Heart right ventricle (tissue), 16 donors: ENCODE data around the gene CCDC138. TPM values are rescaled to one million over a fixed set of nuclear protein-coding genes. Genes with fewer than 3 reads are reported as not detected.

Experiments
- ATAC-seq, 8 donors: fragments of 200-7000 bp; cut with Tn5 transposase; one replicate each; pipeline ENCODE4 v1.9.1; 2020; ENCODE audit warnings: mild to moderate bottlenecking in 8 of 8, moderate library complexity in 8 of 8, moderate number of reproducible peaks in 1 of 8
- DNase-seq, 2 donors: peaks; one replicate each; pipeline ENCODE4 v3.0.0-alpha.2; 2020
- H3K27ac ChIP-seq, 10 donors: fragments of 200-600 bp; sonication (generic) in 2 of 10; one replicate each; pipeline versions ENCODE4 v1.5.0 to v1.8.0; 2020 to 2022; ENCODE audit warnings: mild to moderate bottlenecking in 3 of 10
- H3K27me3 ChIP-seq, 7 donors: fragments of 200-600 bp; one replicate each; pipeline ENCODE4 v1.8.0; 2021 to 2022; ENCODE audit warnings: mild to moderate bottlenecking in 2 of 7
- H3K36me3 ChIP-seq, 9 donors: fragments of 200-600 bp; sonication (generic) in 1 of 9; one replicate each; pipeline versions ENCODE4 v1.5.0 to v1.8.0; 2020 to 2022; ENCODE audit warnings: mild to moderate bottlenecking in 2 of 9
- H3K4me1 ChIP-seq, 9 donors: fragments of 200-600 bp; sonication (generic) in 1 of 9; one replicate each; pipeline versions ENCODE4 v1.5.0 to v1.8.0; 2020 to 2022; ENCODE audit warnings: mild to moderate bottlenecking in 4 of 9
- H3K4me3 ChIP-seq, 10 donors: fragments of 200-600 bp; sonication (generic) in 2 of 10; one replicate each; pipeline versions ENCODE4 v1.5.0 to v1.8.0; 2020 to 2022; ENCODE audit warnings: mild to moderate bottlenecking in 7 of 10, moderate library complexity in 2 of 10
- H3K9me3 ChIP-seq, 11 donors: fragments of 200-600 bp in 10 of 11; sonication (generic) in 2 of 11; one replicate each; pipeline versions ENCODE4 v1.5.0 to v1.8.0; 2013 to 2022; ENCODE audit warnings: mild to moderate bottlenecking in 2 of 11, control low read depth in 1 of 11, moderate library complexity in 1 of 11
- WGBS, 2 donors: extraction: QIAGEN DNeasy Blood & Tissue Kit; methylation state at CpG; one replicate each; pipeline ENCODE4 v1.1.7; 2013; ENCODE audit warnings: inconsistent platforms in 1 of 2; 5-methylcytosine and 5-hydroxymethylcytosine counted together
- intact Hi-C, 10 donors: fragments of 100-400 bp; cut with DNase I; formaldehyde crosslinking; loops; one replicate each; pipeline versions ENCODE4 v1.11.1 to v1.14.2; 2022
- polyA plus RNA-seq, 2 donors: library from polyadenylated mRNA; stranded (reverse); fragments of 200-250 nt; gene quantifications; one replicate each; pipeline ENCODE4 v1.2.3, GENCODE V29; 2013
- total RNA-seq, 10 donors: library from RNA; stranded (reverse); fragmentation: NEBNext Ultra II Directional in 3 of 10; extraction: Animal tissue kit (Norgen Biotek cat#: 25700) in 3 of 10; gene quantifications; one replicate each; pipeline versions ENCODE4 v1.2.1 to v1.2.4, GENCODE V29; 2021 to 2023
- TF ChIP-seq, protein P1 (sequence below), 9 donors: fragments of 200-600 bp; sonication (generic) in 2 of 9; IDR thresholded peaks; one replicate each; pipeline versions ENCODE4 v1.5.0 to v1.8.0; 2021 to 2022; ENCODE audit warnings: antibody characterized with exemption in 9 of 9, mild to moderate bottlenecking in 5 of 9, moderate library complexity in 1 of 9
- donor health status: Arrhythmogenic right ventricular cardiomyopathy.
- donor health status: ischemic (EF 13 %, LVEDD 7.1; RV severe dilation, severe dysfunction).
- donor health status: healthy with polysubstance abuse.
- donor health status: DM: no; HTN: yes; CAD: no.
- donor health status: DM: no; HTN: no; CAD: no.
- donor health status: ischemic (EF 25% LVEDD 6.9; RV normal size, moderate dysfunction).
- donor health status: ischemic (EF 25% LVEDD 5.7; RV mildly dilated, moderate dysfunction).
- donor health status: healthy.
- donor health status: DM: yes; HTN: yes; CAD: no.
- donor health status: Ischemic cardiomyopathy.
- donor health status: ischemic (EF 35%, LVEDD 5.7; RV mildly dilated, moderate dysfunction).
- donor health status: nonischemic (EF 11% LVEDD 7.7; RV severe dilation, severe dysfunction).
- donor health status: DM: yes; HTN: yes; CAD: no.
- donor health status: PGD.
- donor health status: ischemic (EF 29% LVEDD 5.4; RV normal size, mild dysfunction).
- donor health status: nonischemic (EF 23%, LVEDD 6.1; RV moderate dilation, normal function).

Gene CCDC138
- total and polyA plus RNA-seq, 12 donors = 0.44 to 1.8 (median 0.99) TPM

DNA sequence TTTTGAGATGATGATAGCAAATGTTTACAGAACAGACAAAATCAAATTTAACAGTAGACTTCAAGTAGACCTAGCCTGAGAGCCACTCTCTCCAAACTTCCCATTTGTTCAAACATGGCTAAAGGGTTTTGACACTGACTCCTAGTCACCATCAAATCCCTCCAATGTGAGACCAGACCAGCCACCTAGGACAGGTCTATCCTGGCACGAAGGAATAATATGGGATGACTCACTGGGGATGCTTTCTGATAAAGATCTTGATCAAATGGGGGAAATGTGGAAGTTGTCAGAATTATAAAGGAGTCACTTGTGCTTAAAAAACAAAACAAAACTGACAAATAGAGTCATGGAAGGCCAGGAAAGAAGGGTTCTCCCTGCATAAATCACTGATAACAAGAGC lies 106.7 kb downstream of the CCDC138 start:
- H3K27me3 ChIP-seq = peaks cover 0 to 8% (median 0%) of the 10 kb centered on the region in 7 donors
- intact Hi-C loops = no loop called here
- H3K4me1 ChIP-seq = no peaks in the 10 kb centered on the region
- H3K27ac ChIP-seq = no peak overlapping the region
- DNase-seq (no peak), ATAC-seq (no peak)
- 82 to 88% methylated on average over 1 of the region's 1 CpG for WGBS, 2 donors
- H3K9me3 ChIP-seq = peaks cover 0 to 33% (median 10%) of the 10 kb centered on the region in 11 donors
- H3K36me3 ChIP-seq = no peaks in the 10 kb centered on the region
- H3K4me3 ChIP-seq = no peak overlapping the region
- TF ChIP-seq, protein P1, sequence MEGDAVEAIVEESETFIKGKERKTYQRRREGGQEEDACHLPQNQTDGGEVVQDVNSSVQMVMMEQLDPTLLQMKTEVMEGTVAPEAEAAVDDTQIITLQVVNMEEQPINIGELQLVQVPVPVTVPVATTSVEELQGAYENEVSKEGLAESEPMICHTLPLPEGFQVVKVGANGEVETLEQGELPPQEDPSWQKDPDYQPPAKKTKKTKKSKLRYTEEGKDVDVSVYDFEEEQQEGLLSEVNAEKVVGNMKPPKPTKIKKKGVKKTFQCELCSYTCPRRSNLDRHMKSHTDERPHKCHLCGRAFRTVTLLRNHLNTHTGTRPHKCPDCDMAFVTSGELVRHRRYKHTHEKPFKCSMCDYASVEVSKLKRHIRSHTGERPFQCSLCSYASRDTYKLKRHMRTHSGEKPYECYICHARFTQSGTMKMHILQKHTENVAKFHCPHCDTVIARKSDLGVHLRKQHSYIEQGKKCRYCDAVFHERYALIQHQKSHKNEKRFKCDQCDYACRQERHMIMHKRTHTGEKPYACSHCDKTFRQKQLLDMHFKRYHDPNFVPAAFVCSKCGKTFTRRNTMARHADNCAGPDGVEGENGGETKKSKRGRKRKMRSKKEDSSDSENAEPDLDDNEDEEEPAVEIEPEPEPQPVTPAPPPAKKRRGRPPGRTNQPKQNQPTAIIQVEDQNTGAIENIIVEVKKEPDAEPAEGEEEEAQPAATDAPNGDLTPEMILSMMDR (IDR thresholded peaks at IDR 0.05) = no peak

DNA sequence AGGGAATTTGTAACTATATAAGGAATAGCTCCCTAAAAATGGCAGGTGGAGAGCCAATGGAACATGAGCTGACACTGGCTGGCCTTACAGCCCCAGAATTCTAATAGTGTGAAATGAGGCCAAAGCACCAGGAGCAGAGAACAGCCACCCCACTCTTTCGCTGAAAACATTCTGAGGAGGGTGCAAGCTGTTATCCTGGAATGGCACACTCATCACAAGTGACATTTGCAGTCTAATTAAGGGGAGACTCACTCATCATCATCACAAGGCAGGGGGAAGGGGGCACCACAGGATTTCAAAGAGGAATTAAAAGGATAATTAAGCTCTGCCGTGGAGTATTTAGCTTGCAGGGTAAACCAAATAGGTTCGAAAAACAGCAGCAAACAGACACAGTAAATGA lies 108.2 kb downstream of the CCDC138 start:
- no peak overlapping the region for H3K27ac ChIP-seq
- H3K9me3 ChIP-seq = peaks cover 0 to 20% (median 8%) of the 10 kb centered on the region in 11 donors
- intact Hi-C loops = no loop called here
- H3K4me1 ChIP-seq = no peaks in the 10 kb centered on the region
- DNase-seq (no peak), ATAC-seq (no peak)
- H3K36me3 ChIP-seq = no peaks in the 10 kb centered on the region
- 80 to 85% methylated on average over 3 of the region's 3 CpGs for WGBS, 2 donors
- peaks cover 0 to 9% (median 0%) of the 10 kb centered on the region in 7 donors for H3K27me3 ChIP-seq
- TF ChIP-seq, protein P1 (IDR thresholded peaks at IDR 0.05) = no peak
- H3K4me3 ChIP-seq = no peak overlapping the region

DNA sequence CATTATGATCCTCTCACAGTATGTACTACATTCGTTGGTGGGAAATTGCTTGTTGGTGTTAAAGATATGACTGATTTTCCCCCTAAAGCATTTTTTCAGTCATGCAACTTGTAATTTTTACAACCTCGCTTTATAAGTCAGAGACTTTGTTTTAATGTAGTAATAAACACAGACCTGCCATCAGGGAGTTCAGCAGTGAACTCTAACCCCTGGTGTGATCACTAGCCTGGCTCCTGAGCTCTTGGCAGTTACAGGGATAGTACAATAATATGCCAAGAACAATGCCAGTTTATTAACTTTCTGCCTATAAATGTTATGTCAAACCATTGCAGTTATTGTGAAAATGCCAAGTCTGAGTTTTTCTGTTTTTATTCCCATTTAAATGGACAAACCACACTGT lies 108.6 kb downstream of the CCDC138 start:
- H3K27me3 ChIP-seq = peaks cover 0 to 9% (median 0%) of the 10 kb centered on the region in 7 donors
- no peak overlapping the region for H3K4me3 ChIP-seq
- TF ChIP-seq, protein P1 (IDR thresholded peaks at IDR 0.05) = no peak
- WGBS, 2 donors = 91 to 95% methylated on average over 2 of the region's 2 CpGs
- DNase-seq = no peak
- no peak overlapping the region for H3K27ac ChIP-seq
- no peaks in the 10 kb centered on the region for H3K4me1 ChIP-seq
- H3K9me3 ChIP-seq = peaks cover 0 to 20% (median 7%) of the 10 kb centered on the region in 11 donors
- ATAC-seq = no peak
- H3K36me3 ChIP-seq = no peaks in the 10 kb centered on the region
- intact Hi-C loops = no loop called here

DNA sequence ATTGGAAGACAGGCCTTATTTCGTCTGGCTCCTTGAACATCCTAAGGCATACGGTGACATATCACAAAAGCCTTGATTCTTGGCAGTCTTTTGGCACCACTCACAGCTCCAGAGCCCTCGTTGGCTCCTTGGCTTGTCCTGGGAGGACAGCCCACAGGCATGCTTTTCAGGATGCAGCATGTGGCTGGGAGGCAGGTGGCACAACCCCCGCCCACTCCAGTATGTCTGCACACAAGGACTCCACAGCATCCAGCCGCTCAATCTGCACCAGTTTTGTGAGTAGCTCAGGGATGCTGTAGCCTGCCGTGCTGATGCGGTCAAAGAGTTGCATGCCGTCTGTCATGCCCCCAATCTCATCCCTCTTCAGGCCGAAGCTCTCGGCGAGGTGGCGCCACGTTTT lies 110.2 kb downstream of the CCDC138 start:
- Histone ChIP-seq H3K36me3 (no peaks in the 10 kb centered on the region), H3K9me3 (peaks cover 0 to 13% (median 0%) of the 10 kb centered on the region in 11 donors), H3K27me3 (peaks cover 0 to 9% (median 0%) of the 10 kb centered on the region in 7 donors), H3K27ac (no peak overlapping the region), H3K4me3 (no peak overlapping the region), H3K4me1 (no peaks in the 10 kb centered on the region)
- 91 to 93% methylated on average over 13 of the region's 13 CpGs for WGBS, 2 donors
- TF ChIP-seq, protein P1 (IDR thresholded peaks at IDR 0.05) = no peak
- DNase-seq = no peak
- intact Hi-C loops = no loop called here
- ATAC-seq = no peak
